ENCODE measurements around the gene HOXB2.

Gene HOXB2

GRCh38 chr17:48582750-48583069 lies 37.8 kb upstream of the HOXB2 start:
- peaks cover 86% of the 10 kb centered on the region for H3K27me3 Mint-ChIP-seq (ENCODE audit: low read depth)
- TF ChIP-seq CTCF (IDR thresholded peaks at IDR 0.05; ENCODE audit: unreplicated experiment in 3 of 3) = no peak
- peak overlapping the region in 1 of 3 experiments; percentile 91 for H3K27ac Mint-ChIP-seq
- H3K4me1 Mint-ChIP-seq = peaks cover 90% of the 10 kb centered on the region
- H3K36me3 Mint-ChIP-seq (ENCODE audit: low read depth) = peaks cover 28% of the 10 kb centered on the region
- no peaks in the 10 kb centered on the region for H3K9me3 Mint-ChIP-seq
- peak overlapping the region; percentile 84 to 98 (median 91) for H3K4me3 Mint-ChIP-seq

- Mint-ChIP-seq H3K27ac (peak overlapping the region in 1 of 3 experiments; percentile 98), H3K36me3 (ENCODE audit: low read depth) (peaks cover 23% of the 10 kb centered on the region), H3K4me3 (peak overlapping the region; percentile 84 to 98 (median 91)), H3K4me1 (peaks cover 83% of the 10 kb centered on the region), H3K9me3 (no peaks in the 10 kb centered on the region), H3K27me3 (ENCODE audit: low read depth) (peaks cover 69% of the 10 kb centered on the region)
- TF ChIP-seq CTCF (IDR thresholded peaks at IDR 0.05; ENCODE audit: unreplicated experiment in 3 of 3) = no peak
These were observed 35.0 kb upstream of the HOXB2 start for GRCh38 chr17:48579760-48580554.

GRCh38 chr17:48579471-48579759 lies 34.5 kb upstream of the HOXB2 start:
- H3K4me1 Mint-ChIP-seq = peaks cover 83% of the 10 kb centered on the region
- H3K27ac Mint-ChIP-seq = peak overlapping the region in 1 of 3 experiments; percentile 98
- H3K4me3 Mint-ChIP-seq = peak overlapping the region; percentile 84 to 98 (median 91)
- peaks cover 69% of the 10 kb centered on the region for H3K27me3 Mint-ChIP-seq (ENCODE audit: low read depth)
- no peak for TF ChIP-seq CTCF (IDR thresholded peaks at IDR 0.05; ENCODE audit: unreplicated experiment in 3 of 3)
- H3K36me3 Mint-ChIP-seq (ENCODE audit: low read depth) = peaks cover 24% of the 10 kb centered on the region
- no peaks in the 10 kb centered on the region for H3K9me3 Mint-ChIP-seq

- Mint-ChIP-seq H3K36me3 (ENCODE audit: low read depth) (peaks cover 28% of the 10 kb centered on the region), H3K9me3 (no peaks in the 10 kb centered on the region), H3K27me3 (ENCODE audit: low read depth) (peaks cover 69% of the 10 kb centered on the region), H3K4me1 (peaks cover 83% of the 10 kb centered on the region), H3K27ac (peak overlapping the region in 1 of 3 experiments; percentile 98), H3K4me3 (peak overlapping the region; percentile 84 to 98 (median 91))
- no peak for TF ChIP-seq CTCF (IDR thresholded peaks at IDR 0.05; ENCODE audit: unreplicated experiment in 3 of 3)
These were observed 33.9 kb upstream of the HOXB2 start for GRCh38 chr17:48578616-48579470.

GRCh38 chr17:48577946-48578615 lies 33.2 kb upstream of the HOXB2 start, which contains the start of gene HOXB4:
TSS of gene HOXB4 (minus strand) at chr17:48578350. CDS start at chr17:48578319, 31 bp downstream.
- peak within 1 kb of the TSS in 1 of 3 experiments; percentile 98 for H3K27ac Mint-ChIP-seq
- peaks cover 83% of the 10 kb centered on the region for H3K4me1 Mint-ChIP-seq
- peaks cover 69% of the 10 kb centered on the region for H3K27me3 Mint-ChIP-seq (ENCODE audit: low read depth)
- no peaks in the 10 kb centered on the region for H3K9me3 Mint-ChIP-seq
- H3K36me3 Mint-ChIP-seq (ENCODE audit: low read depth) = peaks cover 32% of the 10 kb centered on the region
- peak within 1 kb of the TSS; percentile 93 to 98 (median 94) for H3K4me3 Mint-ChIP-seq
- no peak for TF ChIP-seq CTCF (IDR thresholded peaks at IDR 0.05; ENCODE audit: unreplicated experiment in 3 of 3)

Measured in nephron (organoid).